Activated naive CD8-positive, alpha-beta T cell treated with anti-CD3 and anti-CD28 coated beads, Interleukin-2, amount 10 ng/mL, durations not matched to agents 7 days and 5 days (primary cell): ENCODE data around the gene STAM. TPM values are rescaled to one million over a fixed set of nuclear protein-coding genes. Genes with fewer than 3 reads are reported as not detected.
"Not testable (repeated sequence)": the region's sequence is repeated elsewhere in the genome, so short reads cannot be mapped to it uniquely, and the experiment has no call there.

ENCODE experiments used
- ATAC-seq: fragments of 150-1000 bp; cut with Tn5 transposase; one replicate; pipeline ENCODE4 v1.10.0; 2021; ENCODE audit warnings: low read depth, moderate library complexity
- POLR2A ChIA-PET: fragments of 350-600 bp; sonication (Branson Sonifier 250); formaldehyde crosslinking; loops from one replicate; lab custom pipeline; 2021; ENCODE audit warnings: antibody characterized with exemption; lab: Charles Lee
- DNase-seq: peaks from one replicate; pipeline ENCODE4 v3.0.0; 2021
- H3K27ac Mint-ChIP-seq: one replicate; pipeline ENCODE4 v1.8.0; 2022; ENCODE audit warnings: mild to moderate bottlenecking, mixed read lengths
- H3K27me3 Mint-ChIP-seq: one replicate; pipeline ENCODE4 v1.8.0; 2022; ENCODE audit warnings: mild to moderate bottlenecking, moderate library complexity, mixed read lengths
- H3K36me3 Mint-ChIP-seq: one replicate; pipeline ENCODE4 v1.8.0; 2021; ENCODE audit warnings: mild to moderate bottlenecking, mixed read lengths
- H3K4me1 Mint-ChIP-seq: one replicate; pipeline ENCODE4 v1.8.0; 2021; ENCODE audit warnings: mixed read lengths
- H3K4me3 Mint-ChIP-seq: one replicate; pipeline ENCODE4 v1.8.0; 2022; ENCODE audit warnings: mild to moderate bottlenecking, moderate library complexity, mixed read lengths
- H3K9me3 Mint-ChIP-seq: one replicate; pipeline ENCODE4 v1.8.0; 2021; ENCODE audit warnings: mixed read lengths
- total RNA-seq, 2 experiments: library from RNA; stranded (reverse); gene quantifications; one replicate each; pipeline ENCODE4 v1.2.3, GENCODE V29; 2021

The STAM gene
- total RNA-seq, 2 experiments from 2014 or later = 20.0 to 23.1 TPM

GRCh38 chr10:17701301-17701700 is 57.4 kb downstream of the STAM start:
- H3K4me3 Mint-ChIP-seq = no peak overlapping the region
- no peak overlapping the region for H3K27ac Mint-ChIP-seq
- H3K36me3 Mint-ChIP-seq = peaks cover 17% of the 10 kb centered on the region

DNA sequence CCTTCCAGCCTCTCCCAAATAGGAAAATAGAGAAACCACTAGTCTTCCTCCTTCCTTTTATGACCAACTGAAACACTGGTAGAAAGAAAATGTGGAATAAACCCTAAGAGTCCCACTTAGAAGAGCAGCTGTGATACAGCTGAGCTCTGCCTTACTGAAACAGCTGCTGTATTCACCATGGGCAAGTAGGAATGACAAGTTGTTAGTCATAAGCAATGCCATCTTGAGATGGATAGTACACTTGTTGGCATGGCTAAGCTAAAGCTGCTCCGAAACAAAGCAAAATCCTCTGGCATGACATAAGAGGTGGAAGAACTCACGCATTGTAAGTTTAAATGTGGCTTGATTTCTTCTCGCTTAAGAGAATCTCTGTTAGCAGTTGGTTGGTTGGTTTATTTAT is 59.8 kb downstream of the STAM start:
- ATAC-seq = no peak
- Mint-ChIP-seq H3K9me3 (no peaks in the 10 kb centered on the region), H3K4me1 (no peaks in the 10 kb centered on the region), H3K4me3 (no peak overlapping the region), H3K27me3 (no peaks in the 10 kb centered on the region), H3K27ac (no peak overlapping the region), H3K36me3 (peaks cover 15% of the 10 kb centered on the region)
- POLR2A ChIA-PET = no interaction called here
- DNase-seq = no peak

More at GRCh38 chr10:17701301-17701700, 57.4 kb downstream of the STAM start:
- Mint-ChIP-seq H3K27me3 (no peaks in the 10 kb centered on the region), H3K4me1 (no peaks in the 10 kb centered on the region), H3K9me3 (no peaks in the 10 kb centered on the region)
- POLR2A ChIA-PET = no interaction called here
- no peak for ATAC-seq
- DNase-seq = no peak

- H3K36me3 Mint-ChIP-seq = peaks cover 8% of the 10 kb centered on the region
- DNase-seq (no peak), ATAC-seq (no peak)
- H3K9me3 Mint-ChIP-seq = no peaks in the 10 kb centered on the region
- H3K4me3 Mint-ChIP-seq = no peak overlapping the region
- POLR2A ChIA-PET = no interaction called here
- H3K4me1 Mint-ChIP-seq = no peaks in the 10 kb centered on the region
- no peaks in the 10 kb centered on the region for H3K27me3 Mint-ChIP-seq
- no peak overlapping the region for H3K27ac Mint-ChIP-seq
These were observed 64.9 kb downstream of the STAM start for GRCh38 chr10:17708821-17709220.

DNA sequence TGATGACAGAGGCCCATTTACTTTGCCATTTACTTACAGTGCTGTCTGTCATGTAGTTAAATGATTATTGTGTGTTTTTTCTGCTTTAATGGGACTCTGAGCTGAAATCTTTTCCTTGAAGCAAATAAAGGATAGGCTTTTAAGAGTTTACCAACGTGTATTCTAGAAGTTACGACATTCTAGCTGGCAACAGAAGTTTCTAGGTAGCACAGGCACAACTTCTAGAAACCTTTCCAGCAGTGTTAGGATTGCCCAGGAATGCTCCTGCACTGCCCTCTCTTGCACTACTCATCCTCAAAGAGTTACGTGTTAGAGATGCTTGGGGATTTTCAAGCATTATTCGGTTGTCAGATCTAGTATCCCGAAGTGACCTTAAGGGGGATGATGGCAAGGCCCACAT is 65.5 kb downstream of the STAM start:
- Mint-ChIP-seq H3K36me3 (peaks cover 11% of the 10 kb centered on the region), H3K4me3 (no peak overlapping the region), H3K27me3 (no peaks in the 10 kb centered on the region), H3K9me3 (no peaks in the 10 kb centered on the region), H3K4me1 (no peaks in the 10 kb centered on the region), H3K27ac (no peak overlapping the region)
- DNase-seq = no peak
- ATAC-seq = no peak
- POLR2A ChIA-PET = no interaction called here

DNA sequence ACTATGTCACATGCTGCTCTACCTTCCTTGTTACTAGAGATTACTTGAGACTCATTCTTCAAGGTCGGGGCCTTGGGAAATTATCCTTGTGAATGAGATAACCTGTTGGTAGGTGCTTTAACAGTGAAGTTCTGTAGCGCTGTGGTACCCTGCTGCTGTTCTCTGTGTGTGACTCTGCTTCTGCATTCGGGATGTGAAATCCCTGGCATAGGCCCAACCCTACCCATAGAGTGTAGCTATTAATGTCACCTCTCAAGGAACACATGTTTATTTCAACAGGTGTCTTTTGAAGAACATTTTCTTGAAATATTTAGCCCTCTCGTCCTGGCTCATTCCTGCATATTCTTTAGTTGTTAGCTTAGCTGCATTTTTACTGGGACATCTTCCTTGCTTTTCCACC is 66.2 kb downstream of the STAM start:
- DNase-seq (no peak), ATAC-seq (no peak)
- Mint-ChIP-seq H3K9me3 (no peaks in the 10 kb centered on the region), H3K4me1 (no peaks in the 10 kb centered on the region), H3K27ac (no peak overlapping the region), H3K4me3 (no peak overlapping the region), H3K36me3 (peaks cover 15% of the 10 kb centered on the region), H3K27me3 (no peaks in the 10 kb centered on the region)
- POLR2A ChIA-PET = no interaction called here

DNA sequence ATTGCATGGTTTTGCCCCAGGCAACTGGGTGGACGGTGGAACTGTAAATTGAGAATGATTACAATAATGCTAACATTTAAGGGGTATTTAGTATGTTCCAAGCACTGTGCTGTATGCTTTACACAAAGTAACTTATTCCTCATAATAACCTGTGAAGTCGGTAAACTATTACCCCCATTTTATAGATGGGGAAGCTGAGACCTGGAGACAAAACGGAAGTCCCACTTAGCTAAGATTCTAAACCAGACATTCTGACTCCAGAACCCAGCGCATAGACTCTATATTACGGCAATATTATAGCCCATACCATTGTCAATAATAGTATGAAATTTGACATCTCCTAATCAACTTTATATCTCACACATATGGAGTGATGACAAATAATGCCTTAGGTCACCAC is 68.1 kb downstream of the STAM start:
- H3K9me3 Mint-ChIP-seq = no peaks in the 10 kb centered on the region
- no peak for DNase-seq
- POLR2A ChIA-PET = no interaction called here
- no peaks in the 10 kb centered on the region for H3K4me1 Mint-ChIP-seq
- no peak for ATAC-seq
- H3K4me3 Mint-ChIP-seq = no peak overlapping the region
- peaks cover 21% of the 10 kb centered on the region for H3K36me3 Mint-ChIP-seq
- no peak overlapping the region for H3K27ac Mint-ChIP-seq
- H3K27me3 Mint-ChIP-seq = no peaks in the 10 kb centered on the region

DNA sequence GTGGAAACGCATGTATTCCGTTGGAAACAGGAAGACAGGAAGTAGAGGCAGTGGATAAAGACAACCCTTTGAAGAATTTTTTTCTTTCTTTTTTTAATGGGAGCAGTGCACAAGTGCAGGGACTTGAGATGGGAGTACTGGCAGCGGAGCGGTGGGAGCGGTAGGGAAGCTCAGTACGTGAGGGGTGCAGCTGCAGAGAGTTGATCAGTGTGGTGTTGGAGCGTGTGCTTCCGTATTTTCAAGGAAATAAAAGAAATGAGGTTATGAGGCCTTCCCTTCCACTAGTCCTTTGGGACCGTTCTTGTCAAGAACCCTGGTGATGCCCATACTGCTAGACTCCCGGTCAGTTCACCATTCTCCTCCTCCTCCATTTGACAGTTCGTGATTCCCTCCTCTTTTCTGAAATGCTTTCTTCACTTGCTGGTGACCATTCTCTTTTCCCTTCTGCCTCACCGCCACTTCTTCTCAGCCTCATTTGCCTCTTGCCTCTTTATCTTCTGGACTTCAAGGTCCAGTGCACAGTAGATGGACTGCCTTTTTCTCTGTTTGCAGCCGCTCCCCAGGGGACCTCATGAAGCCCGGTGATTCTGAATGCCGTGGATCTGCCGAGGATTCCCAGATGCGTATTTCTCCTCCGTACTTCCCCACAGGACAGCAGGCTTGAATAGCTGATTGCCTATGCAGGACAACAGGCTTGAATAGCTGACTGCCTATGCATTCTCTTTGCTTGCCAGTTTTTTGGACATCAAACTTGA is 68.9 kb downstream of the STAM start:
- H3K4me1 Mint-ChIP-seq = no peaks in the 10 kb centered on the region
- peaks cover 26% of the 10 kb centered on the region for H3K36me3 Mint-ChIP-seq
- DNase-seq (no peak), ATAC-seq (no peak)
- no peak overlapping the region for H3K27ac Mint-ChIP-seq
- H3K27me3 Mint-ChIP-seq = no peaks in the 10 kb centered on the region
- no peak overlapping the region for H3K4me3 Mint-ChIP-seq
- peaks cover 1% of the 10 kb centered on the region for H3K9me3 Mint-ChIP-seq
- POLR2A ChIA-PET = interaction anchor here (1.0 kb wide), 1 partner anchor 69 kb away, joined by 5 read pairs; the partner anchor contains the start of gene STAM

GRCh38 chr10:17713758-17714157 is 69.8 kb downstream of the STAM start:
- H3K36me3 Mint-ChIP-seq = peaks cover 32% of the 10 kb centered on the region
- no peaks in the 10 kb centered on the region for H3K27me3 Mint-ChIP-seq
- H3K4me1 Mint-ChIP-seq = no peaks in the 10 kb centered on the region
- ATAC-seq (no peak), DNase-seq (no peak)
- POLR2A ChIA-PET = interaction anchor here (1.0 kb wide), 1 partner anchor 70 kb away, joined by 5 read pairs; the partner anchor contains the start of gene STAM
- no peak overlapping the region for H3K4me3 Mint-ChIP-seq
- H3K27ac Mint-ChIP-seq = no peak overlapping the region
- peaks cover 1% of the 10 kb centered on the region for H3K9me3 Mint-ChIP-seq

DNA sequence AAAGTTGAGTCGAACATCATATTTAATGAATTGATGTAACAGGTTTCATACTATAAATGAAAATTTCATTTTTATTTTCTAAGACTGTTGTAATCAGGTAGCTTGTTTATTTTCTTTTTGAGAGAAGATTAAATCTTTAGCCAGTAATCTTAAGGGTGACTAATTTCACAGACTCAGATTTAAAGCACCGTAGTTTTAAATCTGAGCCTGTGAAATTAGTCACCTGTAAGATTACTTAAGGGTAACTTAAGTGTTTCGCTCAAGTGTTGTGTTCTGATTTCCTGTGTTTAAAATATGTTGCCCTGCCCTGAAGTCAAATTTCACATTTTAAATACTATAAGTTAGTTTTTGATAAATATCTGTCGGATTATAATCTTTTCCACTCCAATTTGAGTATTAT is 72.2 kb downstream of the STAM start:
- Mint-ChIP-seq H3K27ac (no peak overlapping the region), H3K27me3 (no peaks in the 10 kb centered on the region), H3K36me3 (peaks cover 43% of the 10 kb centered on the region), H3K4me3 (no peak overlapping the region), H3K9me3 (peaks cover 3% of the 10 kb centered on the region), H3K4me1 (no peaks in the 10 kb centered on the region)
- no peak for ATAC-seq
- POLR2A ChIA-PET = no interaction called here
- DNase-seq = no peak

GRCh38 chr10:17722317-17723014 is 78.5 kb downstream of the STAM start:
- H3K4me1 Mint-ChIP-seq, H3K27me3 Mint-ChIP-seq, H3K27ac Mint-ChIP-seq, DNase-seq, ATAC-seq, POLR2A ChIA-PET, H3K4me3 Mint-ChIP-seq, H3K9me3 Mint-ChIP-seq: not testable (repeated sequence)
- H3K36me3 Mint-ChIP-seq = peaks cover 37% of the 10 kb centered on the region

GRCh38 chr10:17725703-17726102 is 81.8 kb downstream of the STAM start:
- Mint-ChIP-seq H3K4me3 (no peak overlapping the region), H3K27ac (no peak overlapping the region), H3K9me3 (no peaks in the 10 kb centered on the region), H3K36me3 (peaks cover 17% of the 10 kb centered on the region), H3K4me1 (no peaks in the 10 kb centered on the region), H3K27me3 (no peaks in the 10 kb centered on the region)
- ATAC-seq (no peak), DNase-seq (no peak)
- POLR2A ChIA-PET = no interaction called here

DNA sequence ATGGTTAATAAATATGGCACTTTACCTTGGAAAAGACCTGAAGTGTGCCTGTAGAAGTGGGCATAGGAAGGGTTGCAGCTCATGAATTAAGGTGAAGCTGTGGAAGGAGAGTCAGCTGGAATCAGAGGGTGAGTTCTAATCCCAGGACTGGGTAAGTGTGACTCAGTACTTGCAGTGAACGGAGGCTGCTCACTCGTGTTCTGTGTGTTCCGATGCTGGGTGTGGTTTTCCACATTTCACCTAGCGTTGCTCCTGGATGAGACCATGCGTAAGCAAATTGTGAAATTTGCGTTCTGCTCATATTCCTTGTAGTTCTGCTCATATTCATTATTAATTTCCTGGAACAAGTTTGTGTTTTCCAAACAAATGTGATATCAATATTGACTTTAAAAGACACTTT is 85.7 kb downstream of the STAM start:
- no peak for ATAC-seq
- DNase-seq = no peak
- Mint-ChIP-seq H3K36me3 (no peaks in the 10 kb centered on the region), H3K4me1 (no peaks in the 10 kb centered on the region), H3K27ac (no peak overlapping the region), H3K27me3 (no peaks in the 10 kb centered on the region), H3K4me3 (no peak overlapping the region), H3K9me3 (no peaks in the 10 kb centered on the region)
- POLR2A ChIA-PET = no interaction called here

GRCh38 chr10:17730667-17731066 is 86.7 kb downstream of the STAM start:
- POLR2A ChIA-PET = no interaction called here
- H3K9me3 Mint-ChIP-seq = no peaks in the 10 kb centered on the region
- no peak overlapping the region for H3K27ac Mint-ChIP-seq
- DNase-seq (no peak), ATAC-seq (no peak)
- H3K4me3 Mint-ChIP-seq = no peak overlapping the region
- H3K27me3 Mint-ChIP-seq = no peaks in the 10 kb centered on the region
- H3K36me3 Mint-ChIP-seq = no peaks in the 10 kb centered on the region
- no peaks in the 10 kb centered on the region for H3K4me1 Mint-ChIP-seq
